HTR-8/SVneo (cell line): Measurements from ENCODE around the gene L1CAM.
A peak's percentile ranks its signal among the peaks of the same experiment; 100 is the strongest.

Source experiments
- DNase-seq: peaks from one replicate; pipeline ENCODE4 v3.0.0; 2011; ENCODE audit warnings: low spot score, mixed read lengths; ENCODE audit not compliant: insufficient read length
- FAIRE-seq: peaks from 2 replicates; lab custom pipeline; 2011; peaks lifted over from hg19 to GRCh38; lab: Jason Lieb, UNC

Gene L1CAM, protein sequence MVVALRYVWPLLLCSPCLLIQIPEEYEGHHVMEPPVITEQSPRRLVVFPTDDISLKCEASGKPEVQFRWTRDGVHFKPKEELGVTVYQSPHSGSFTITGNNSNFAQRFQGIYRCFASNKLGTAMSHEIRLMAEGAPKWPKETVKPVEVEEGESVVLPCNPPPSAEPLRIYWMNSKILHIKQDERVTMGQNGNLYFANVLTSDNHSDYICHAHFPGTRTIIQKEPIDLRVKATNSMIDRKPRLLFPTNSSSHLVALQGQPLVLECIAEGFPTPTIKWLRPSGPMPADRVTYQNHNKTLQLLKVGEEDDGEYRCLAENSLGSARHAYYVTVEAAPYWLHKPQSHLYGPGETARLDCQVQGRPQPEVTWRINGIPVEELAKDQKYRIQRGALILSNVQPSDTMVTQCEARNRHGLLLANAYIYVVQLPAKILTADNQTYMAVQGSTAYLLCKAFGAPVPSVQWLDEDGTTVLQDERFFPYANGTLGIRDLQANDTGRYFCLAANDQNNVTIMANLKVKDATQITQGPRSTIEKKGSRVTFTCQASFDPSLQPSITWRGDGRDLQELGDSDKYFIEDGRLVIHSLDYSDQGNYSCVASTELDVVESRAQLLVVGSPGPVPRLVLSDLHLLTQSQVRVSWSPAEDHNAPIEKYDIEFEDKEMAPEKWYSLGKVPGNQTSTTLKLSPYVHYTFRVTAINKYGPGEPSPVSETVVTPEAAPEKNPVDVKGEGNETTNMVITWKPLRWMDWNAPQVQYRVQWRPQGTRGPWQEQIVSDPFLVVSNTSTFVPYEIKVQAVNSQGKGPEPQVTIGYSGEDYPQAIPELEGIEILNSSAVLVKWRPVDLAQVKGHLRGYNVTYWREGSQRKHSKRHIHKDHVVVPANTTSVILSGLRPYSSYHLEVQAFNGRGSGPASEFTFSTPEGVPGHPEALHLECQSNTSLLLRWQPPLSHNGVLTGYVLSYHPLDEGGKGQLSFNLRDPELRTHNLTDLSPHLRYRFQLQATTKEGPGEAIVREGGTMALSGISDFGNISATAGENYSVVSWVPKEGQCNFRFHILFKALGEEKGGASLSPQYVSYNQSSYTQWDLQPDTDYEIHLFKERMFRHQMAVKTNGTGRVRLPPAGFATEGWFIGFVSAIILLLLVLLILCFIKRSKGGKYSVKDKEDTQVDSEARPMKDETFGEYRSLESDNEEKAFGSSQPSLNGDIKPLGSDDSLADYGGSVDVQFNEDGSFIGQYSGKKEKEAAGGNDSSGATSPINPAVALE

DNA sequence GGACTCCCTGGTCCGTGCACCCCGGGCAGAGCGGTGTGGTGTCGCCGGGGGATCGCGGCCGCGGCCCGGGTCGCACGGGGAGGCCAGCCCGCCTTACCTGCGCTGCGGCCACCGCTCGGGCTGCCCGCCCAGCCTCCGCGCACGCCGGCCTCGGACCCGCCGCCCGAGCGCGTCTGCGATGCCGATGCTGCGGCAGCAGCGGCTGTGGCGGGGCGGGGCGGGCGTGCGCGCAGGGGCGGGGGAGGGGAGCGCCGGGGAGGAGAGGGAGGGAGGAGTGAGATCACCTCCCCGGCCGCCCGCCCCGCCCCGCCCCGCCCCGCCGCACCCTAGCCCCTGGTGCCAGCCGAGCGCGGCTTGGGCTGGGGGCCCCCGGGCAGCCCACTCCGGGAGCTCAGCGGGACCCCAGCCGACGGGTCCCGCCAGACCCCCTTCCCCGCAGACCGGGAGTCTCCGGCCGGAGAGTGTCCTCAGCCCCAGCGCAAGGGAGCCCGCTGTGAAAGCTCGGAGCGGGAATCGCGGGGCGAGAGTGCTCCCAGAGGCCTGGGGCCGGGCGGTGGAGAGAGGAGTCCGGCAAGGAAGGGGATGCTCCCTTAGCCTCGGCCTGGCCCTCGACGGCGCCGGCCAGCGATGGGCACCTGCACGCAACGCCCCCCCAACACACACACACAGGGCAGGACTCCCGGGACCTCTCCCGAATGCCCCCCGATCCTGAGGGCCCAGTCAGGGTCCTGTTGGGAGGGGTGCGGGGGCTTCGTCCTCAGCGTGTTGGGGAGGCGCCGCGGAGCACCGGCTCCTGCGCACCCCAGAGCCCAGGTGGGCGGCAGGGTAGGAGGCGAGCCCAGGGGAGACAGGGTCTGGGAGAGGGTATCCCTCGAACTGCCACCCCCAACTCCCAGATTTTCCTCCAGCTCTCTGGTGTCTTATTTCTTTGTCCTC, at the start of gene L1CAM:
TSS of gene L1CAM (minus strand) at position 206 of the 936 bp plus-strand sequence. CDS start 10,337 bp downstream, outside the sequence.
- DNase-seq (peak; percentile 14), FAIRE-seq (no peak)

DNA sequence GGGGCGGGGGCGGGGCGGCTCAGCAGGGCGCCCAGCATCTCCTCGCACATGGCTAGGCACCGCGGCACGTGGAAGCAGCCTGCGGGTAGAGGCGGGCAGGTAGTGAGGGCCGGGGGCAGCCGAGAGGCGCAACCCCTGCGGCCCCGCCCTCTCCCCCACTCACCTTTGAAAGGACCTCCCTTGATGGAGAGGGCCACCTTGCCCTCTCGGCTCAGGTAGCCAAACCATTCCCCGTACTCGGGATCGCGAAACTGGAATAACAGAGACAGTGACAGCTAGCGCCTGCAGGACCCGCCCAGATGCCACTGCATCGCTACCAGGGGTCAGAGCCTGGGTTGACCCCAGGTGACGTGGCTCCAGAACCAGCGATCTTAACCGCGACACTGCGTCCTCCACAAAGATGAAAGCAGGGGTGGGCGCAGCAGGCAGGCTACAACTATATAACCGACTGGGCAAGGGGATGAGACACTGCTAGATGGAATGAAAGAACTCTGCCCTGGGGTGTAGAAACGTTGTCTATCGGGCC, 49.4 kb upstream of the L1CAM start:
- no peak for DNase-seq
- no peak for FAIRE-seq

DNA sequence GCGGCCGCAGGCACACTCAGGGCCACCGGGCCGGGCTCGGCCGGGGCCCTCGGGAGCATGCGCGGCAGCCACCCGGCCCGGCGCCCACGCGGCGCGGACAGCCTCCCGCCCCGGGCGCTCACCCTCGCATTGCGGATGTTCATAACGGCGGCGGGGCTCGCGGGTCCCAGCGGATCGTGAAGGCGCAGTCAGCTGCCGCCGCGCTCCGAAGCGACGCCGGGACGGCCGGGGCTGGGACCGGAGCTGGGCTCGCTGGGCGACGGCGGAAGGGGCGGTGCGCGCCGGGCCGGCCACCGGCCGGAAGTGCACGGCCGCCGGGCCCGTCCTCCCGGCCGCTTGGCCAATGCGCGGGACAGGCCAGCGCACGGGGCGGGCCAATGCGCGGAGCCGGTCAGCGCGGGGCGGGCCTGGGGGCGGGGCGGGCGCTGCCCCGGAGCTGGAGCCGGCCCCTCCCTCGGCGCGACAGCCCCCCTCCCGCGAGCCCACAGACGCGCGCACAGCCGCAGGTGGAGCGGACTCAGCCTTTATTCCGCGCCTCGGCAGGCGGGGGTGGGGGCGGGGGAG, 48.9 kb upstream of the L1CAM start, which contains the start of gene NAA10:
TSS of gene NAA10 (minus strand) at position 276 of the 564 bp plus-strand sequence. CDS start at position 143, 133 bp downstream.
- DNase-seq (peak; percentile 67), FAIRE-seq (no peak)

DNA sequence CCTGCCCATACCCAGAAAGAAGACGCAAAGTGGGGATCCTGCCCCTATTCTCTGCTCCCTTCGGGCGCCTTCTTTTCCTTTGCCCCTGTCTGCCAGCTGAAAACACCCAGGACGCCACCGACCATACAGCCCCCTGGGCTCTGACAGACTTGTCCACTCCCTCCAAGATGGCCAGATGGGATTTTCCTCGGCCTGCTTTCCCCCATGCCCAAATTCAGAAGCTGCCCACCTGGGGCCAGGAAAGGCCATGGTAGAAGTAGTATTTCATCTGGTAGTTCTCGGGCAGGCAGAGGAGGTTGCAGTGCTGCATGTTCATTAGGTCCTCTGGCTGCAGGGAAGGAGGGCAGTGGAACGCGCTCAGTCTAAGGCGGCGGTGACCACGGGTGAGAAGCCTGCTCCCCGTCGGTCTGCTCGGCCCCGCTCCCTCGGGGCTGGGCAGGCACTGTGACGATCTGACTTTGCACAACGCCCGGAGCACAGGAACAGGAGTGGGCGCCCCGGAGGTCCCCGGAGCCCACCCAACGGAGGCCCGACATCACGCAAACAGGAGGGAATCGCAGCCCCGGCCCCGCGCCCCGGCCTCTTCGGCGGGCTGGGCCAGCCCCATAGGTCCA, 48.3 kb upstream of the L1CAM start:
- FAIRE-seq = no peak

DNA sequence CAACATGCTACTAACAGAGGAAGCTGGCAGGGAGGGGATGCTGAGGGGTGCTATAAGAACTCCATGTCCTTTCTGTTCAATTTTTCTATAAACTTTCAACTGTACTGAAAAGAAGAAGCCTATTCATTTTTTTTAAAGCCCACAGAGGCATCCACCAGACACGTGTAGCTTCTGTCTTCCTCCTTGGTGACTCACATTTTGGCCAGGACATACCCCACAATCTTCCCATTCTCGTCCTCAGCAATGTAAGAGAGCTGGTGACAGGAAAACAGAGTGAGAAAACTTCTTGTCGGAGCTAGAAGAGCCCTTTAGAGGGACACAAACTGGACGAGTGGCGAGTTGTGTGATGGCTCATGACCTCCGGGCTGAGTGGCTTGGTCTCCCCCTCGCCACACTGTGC, 47.8 kb upstream of the L1CAM start:
- no peak for DNase-seq
- no peak for FAIRE-seq

More for the DNA sequence above, 48.3 kb upstream of the L1CAM start:
- no peak for DNase-seq

DNA sequence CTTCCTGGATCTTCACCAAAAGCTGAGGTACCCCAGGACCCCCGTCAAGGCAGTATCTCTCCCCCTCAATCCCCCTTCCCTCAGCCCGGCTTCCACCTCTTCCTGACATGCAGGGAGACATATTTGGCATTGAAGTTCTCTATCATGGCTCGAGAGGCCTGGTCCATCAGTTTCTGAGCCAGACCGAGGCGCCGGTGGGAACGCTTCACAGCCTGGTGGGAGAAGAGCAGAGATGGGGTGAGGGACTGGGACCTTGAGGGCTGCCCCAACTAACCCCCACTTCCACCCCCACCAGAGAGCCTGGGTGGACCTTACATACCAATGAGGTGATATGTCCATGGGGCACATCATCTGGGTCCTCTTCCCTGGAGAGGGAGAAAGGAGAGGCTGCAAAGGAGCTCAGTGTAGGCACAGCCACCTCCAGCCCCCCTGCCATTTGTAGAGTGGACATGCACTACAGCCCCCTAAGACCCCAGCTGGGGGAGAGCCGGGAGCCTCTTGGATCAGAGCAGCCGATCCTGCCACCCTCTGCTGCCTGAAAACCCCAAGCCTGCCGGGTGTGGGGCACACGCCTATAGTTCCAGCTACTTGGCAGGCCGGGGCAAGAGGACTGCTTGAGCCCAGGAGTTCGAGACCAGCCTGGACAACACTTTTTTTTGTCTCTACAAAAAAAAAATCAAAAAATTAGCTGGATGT, 46.4 kb upstream of the L1CAM start:
- DNase-seq (no peak), FAIRE-seq (no peak)

DNA sequence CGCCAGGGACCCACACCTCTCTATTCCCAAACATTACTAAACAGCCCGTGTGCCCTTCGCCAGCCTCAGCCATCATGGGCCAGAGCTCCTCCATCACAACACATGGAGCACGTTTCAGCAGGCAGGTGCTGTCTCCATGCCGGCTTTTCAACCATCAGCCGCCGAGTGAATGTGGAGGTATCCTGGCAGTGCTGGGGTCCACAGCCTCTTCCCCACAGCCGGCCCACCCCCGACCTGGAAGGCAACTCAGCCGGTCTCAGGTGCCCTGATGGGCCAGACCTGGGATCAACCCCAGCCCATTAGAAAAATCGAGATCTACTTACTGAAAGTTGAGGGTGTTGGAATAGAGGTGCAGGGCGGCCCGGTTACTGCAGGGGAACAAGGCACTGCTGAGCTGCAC, 45.8 kb upstream of the L1CAM start:
- DNase-seq = no peak
- FAIRE-seq = no peak

DNA sequence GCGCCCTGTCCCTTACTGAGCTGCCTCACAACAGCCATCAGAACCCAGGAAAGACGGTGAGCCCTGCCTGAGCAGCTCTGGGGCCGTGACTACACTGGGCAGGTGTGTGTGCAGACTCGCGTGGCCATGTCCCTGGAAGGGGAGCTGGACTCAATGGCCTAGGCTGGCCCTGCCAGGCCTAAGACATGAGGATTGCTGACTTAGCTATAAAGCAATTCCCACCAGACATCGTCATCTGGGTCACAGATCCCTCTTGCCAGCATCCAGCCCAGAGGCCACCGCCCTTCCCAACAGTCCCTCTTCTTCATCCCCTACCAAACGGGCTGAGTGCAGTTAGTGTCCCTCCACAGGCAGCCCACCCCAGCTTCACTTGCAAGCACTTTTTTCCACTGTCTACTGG, 45.2 kb upstream of the L1CAM start:
- no peak for DNase-seq
- no peak for FAIRE-seq

DNA sequence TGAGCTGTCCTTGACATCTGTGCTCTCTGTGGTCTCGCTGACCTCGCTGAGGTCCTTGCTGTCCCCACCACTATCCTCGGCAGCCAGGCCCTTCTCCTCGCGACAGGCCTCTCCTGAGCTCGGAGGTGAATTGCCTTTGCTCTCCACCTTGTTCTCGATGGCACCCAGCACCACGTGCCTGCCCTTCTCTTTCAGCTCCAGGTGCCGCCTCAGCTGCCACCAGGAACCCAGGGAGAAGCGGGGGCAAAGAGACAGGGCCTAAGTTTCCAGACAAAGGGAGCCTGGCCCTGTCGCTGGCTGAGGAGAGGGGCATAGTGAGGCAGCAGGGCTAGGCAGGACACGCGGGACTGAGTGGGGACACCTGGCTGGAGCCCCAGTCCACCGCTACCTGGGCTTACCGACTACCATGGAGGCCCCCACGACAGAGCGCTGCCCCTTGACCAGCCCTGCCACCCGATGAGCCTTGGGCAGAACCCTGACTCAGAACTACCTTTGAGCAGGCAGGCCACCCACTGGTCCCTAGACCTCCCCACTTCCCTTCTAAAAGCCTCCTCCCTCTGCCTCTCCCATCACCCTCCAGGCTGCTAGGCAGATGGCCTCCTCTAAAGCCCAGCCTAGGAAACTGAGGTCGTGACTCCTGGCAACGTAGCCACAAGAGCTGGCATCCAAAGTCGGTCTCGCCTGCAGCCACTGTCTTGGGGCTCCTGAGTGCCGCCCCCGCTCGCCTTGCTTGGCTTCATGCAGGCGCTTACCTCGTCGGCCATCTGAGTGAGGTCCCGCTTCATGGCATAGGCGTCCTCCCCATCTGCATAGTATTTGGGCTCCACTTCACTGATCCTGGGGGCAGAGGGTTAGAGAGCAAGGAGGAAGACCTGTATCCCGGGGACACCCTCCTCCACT, 44.3 kb upstream of the L1CAM start:
- FAIRE-seq (no peak), DNase-seq (no peak)

DNA sequence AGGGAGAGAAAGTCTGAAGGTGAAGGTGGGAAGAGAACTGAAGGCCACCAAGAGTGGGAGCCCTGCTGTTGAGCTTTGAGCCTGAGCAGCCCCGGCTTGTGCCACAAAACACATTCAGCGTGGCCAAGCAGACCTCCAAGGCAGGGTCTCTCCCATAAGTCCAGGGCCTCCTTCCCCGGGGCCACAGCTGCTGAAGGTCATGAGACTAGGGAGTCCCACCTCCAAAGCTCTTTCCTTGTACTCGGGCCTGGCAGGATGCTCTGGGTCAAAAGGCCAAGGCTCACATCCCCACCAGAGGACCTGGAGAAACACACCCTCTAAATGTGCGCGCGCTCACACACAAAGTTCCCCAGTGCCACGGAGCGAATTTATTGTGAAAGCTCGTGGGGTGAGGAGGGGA, 43.6 kb upstream of the L1CAM start:
- DNase-seq = no peak
- no peak for FAIRE-seq

DNA sequence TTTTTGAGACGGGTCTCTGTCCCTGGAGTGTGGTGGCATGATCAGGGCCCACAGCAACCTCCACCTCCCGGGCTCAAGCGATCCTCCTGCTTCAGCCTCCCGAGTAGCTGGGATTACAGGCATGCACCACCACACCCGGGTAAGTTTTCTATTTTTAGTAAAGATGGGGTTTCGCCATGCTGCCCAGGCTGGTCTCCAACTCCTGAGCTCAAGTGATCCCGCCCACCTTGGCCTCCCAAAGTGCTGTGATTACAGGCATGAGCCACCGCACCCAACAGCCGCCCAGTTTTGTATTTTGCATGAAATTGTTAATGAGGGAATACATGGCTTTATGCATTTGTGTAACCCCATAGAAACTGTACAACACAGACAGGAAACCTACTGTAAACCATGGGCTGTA, 42.9 kb upstream of the L1CAM start:
- DNase-seq = no peak
- no peak for FAIRE-seq

DNA sequence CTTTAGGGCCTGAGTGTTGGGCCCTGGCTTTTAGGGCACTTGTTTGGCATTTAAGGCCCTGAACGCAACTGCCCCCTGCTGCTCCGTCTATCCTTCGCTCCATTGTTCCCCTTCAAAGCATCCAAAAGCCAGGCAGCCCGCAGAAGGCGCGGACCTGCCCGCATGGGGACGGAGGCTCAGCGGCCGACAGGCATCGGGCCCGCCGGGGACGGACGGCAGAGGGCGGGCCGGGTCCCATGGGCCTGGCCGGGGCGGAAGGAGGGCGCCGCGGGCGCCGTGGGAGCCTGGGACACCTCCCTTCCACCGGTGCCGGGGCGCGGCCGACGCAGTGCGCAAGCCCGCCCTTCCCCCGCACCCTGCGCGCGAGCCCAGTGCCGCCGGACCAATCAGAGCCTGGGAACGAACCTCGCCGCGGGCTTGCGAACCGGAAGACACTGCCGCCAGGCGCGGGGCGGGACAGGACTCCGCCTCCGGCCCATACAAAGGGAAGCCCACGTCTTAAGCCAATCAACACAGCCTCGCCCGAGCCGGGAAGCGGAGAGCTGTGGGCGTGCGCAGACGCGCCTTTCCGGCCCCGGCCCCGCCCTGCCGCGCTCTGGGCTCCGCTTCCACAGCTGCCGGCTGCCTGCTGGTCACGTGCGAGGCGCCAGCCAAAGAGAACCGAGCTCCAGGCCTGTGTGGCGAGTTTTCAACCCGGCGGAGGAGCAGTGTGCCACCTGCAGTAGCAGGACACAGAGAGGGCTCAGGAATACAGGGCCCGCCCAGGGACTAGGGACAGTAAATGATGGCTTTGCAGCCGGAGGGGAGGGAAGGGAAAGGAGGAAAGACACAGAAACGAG, 42.2 kb upstream of the L1CAM start:
- DNase-seq (peak; percentile 86), FAIRE-seq (peak; percentile 64)

DNA sequence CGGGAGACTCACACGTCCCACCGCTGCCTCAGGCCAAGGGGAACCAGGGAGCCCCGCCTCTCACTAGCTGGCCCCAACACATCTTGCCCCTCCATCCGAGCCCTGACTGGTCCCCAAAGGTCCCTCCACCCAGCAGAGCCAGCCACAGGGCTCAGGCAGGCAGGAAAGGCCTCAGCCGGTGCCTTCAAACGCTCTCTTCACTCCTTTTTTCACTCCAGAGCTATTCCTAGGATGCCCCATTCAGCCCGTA, 41.6 kb upstream of the L1CAM start:
- FAIRE-seq (no peak), DNase-seq (no peak)

DNA sequence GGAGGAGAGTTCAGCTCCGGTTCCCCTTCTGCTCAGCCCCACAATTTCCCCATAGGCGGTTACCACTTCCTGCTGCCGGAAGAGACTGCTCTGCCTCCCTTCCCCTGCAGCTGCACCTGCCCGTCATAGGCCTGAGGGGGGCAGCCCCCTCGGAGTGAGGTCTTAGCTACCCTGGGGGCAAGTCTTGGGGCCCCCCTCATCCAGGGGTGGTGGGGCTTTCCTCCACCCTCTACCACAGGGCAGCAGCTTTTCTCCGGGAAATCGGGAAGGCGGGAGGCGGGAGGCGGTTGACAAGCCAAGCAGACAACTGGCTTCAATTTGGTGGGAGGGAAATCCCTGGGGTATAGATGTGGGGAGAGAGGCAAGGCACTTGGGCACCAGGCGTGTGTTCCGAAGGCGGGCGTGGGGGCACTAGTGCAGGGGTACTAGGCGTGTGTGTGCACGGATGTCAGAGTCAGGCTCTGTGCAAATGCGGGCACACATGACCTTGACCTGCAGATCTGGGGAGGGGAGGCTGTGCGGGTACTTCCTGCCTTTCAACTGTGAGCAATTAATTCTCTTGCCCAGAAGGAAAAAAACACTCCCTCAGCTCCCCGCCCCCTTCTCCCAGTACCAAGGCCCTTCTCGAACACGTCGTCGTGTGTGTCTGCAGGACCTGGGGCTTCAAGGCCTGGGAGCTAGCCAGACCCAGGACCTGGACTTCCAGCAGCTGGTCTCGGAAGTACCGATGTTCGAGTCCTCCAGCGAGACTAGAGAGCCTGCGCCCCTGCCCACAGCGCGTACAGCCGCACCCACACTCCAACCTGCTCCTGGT, 41.1 kb upstream of the L1CAM start:
- FAIRE-seq (no peak), DNase-seq (no peak)

DNA sequence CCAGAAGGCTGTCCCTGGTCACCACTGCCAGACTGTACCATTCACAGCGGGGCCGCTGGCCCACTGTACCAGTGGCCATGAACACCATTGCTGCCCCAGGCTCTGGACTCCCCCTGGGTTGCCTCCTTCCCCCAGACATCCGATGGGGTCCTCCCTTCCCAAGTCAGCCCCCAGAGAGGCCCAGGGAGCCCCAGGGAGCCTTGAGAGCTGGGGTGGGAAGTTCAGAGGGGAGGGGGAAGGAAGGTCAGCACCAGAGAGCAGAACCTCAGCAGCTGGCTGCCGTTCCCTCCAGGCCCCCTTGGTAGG, 40.5 kb upstream of the L1CAM start:
- DNase-seq (no peak), FAIRE-seq (no peak)
